Cortex of kidney (tissue), 1 donor: ENCODE data around the gene SIK2.

Source experiments
- DNase-seq: peaks from one replicate; lab custom pipeline; 2025; lab: John Stamatoyannopoulos, UW

SIK2 gene

DNA sequence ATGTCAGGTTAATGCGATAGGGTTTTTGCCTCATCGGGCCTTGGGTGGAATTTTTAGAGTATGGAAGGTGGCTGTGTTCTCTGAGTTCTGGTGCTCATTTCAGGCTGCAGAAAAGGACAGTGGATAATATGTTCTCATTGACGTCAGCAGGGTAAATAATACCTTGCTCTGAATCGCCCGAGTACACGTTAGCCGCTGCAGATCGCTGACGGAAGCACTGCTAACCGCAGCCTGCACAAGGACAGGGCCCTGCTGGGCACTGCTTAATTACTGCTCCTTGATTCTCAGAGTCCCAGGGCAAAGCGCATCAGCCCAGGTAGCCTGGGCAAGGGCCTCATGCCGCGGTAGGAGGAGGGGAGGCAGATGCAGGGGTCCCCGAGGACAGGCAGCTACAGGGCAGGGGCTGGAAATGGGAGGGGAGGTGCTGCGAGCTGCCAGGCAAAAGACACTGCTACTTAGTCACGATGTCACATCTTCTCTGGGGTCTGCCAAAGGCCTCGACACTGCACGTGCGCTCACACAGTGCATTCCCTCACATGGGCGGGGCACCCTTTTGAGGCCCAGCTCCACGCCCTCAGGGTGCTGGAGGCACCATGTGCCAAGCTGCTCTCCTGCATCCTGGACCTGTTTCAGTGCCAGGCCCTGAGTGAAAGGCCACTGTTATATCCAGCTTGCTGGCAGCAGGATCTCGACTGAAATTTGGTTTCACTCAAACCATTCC lies 128.8 kb downstream of the SIK2 start:
- no peak for DNase-seq

DNA sequence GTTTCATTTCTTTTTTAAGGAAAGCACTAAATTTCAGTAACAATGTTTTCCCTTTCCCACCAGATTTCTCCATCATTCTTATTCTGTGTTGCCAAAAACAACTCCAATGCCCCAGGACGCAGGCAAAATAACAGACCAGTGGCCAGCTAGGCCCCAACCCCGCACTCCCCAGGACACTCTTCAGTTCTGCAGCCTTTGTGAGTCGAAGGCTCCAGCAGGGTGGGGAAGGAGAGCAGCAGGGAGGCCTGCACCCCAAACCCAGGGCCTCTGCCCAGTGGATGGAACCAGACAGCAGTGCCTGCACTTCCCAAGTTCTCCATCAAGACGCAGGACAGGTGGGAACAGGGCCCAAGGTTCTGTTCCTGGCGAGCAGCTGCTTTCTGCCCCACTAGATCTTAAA lies 129.6 kb downstream of the SIK2 start:
- DNase-seq = no peak

GRCh38 chr11:111733016-111733415 lies 130.8 kb downstream of the SIK2 start:
- DNase-seq = no peak

- no peak for DNase-seq
Observed at GRCh38 chr11:111733611-111734088, 131.4 kb downstream of the SIK2 start.

- DNase-seq = no peak
Observed at GRCh38 chr11:111734101-111734953, 132.1 kb downstream of the SIK2 start.

GRCh38 chr11:111734954-111735261 lies 132.7 kb downstream of the SIK2 start:
- no peak for DNase-seq

DNA sequence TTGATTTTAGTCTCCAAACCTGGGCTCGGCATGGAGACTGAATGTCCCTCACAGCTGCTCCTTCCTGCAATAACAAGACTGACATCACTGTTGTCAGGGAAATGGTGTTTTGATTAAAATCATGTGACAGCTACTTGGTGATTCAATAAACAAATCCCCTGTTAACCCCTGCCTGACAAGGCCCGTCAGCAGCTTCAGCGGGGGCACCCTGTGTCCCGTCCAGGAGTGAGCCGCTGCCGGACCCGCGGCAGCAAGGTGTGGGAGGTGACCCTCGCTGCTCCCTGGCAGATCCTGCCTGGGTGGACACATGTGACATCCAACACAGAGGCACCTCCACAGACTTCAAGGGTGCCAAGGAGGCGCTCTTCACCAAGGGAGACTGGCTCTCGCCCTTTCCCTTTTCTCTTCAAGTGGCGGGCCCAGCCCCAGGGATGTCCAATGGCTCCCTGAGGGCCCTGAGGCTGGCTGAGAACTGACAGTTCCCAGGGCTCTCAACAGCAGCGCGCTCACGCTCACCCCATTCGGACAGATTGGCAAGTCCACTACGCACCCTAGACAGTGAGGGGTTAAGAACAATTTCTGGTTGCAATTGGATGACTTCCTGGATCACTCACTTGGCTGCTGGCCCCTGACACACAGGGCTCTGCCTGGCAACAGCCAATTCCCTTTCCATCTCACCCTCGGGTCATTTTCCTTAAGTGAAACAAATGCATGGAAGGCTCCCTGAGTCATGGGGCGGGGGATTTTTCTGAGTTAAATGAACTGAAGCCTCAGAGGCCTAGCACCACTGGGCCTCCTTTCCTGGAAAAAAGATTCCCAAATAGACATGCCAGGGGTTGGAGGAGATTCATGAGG lies 133.2 kb downstream of the SIK2 start:
- DNase-seq = no peak

GRCh38 chr11:111736181-111736590 lies 133.9 kb downstream of the SIK2 start:
- DNase-seq = no peak

DNA sequence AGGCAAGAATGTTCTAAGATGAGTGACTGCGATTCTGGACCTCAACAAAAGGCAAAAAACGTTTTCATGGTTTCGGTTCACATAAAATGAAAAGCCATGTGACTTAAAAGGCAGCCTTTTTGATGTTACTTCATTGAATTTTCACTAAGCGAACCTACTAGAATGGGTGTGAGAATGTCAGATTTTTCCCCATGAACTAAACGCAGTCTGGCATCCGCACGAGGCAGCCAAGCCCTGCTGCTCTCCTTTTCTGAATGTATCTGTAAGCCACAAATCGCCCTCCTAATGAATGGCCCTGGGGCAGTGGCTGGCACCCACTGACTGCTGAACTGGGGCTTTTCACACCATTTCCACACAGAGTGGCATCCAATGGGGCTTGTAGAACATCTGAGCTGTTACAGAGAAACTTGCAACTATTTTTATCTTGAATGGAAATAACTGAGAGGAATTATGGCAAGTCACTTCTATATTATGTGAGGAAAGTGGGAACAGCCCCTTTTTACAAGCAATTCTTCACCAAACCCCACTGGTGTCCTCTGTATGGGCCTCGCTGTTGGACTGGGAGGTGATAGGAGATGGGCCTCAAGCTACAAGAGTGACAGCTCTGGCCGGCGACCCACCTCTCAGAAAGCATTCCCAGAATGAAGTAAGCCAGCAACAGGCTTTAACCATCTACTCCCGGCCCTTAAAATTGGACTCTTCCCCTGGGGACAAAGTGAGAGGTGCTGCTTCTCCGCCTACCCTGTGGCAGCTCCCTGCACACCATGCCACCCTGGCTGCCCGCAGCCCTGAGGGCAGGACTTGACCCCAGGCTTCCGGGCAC lies 134.6 kb downstream of the SIK2 start:
- no peak for DNase-seq

DNA sequence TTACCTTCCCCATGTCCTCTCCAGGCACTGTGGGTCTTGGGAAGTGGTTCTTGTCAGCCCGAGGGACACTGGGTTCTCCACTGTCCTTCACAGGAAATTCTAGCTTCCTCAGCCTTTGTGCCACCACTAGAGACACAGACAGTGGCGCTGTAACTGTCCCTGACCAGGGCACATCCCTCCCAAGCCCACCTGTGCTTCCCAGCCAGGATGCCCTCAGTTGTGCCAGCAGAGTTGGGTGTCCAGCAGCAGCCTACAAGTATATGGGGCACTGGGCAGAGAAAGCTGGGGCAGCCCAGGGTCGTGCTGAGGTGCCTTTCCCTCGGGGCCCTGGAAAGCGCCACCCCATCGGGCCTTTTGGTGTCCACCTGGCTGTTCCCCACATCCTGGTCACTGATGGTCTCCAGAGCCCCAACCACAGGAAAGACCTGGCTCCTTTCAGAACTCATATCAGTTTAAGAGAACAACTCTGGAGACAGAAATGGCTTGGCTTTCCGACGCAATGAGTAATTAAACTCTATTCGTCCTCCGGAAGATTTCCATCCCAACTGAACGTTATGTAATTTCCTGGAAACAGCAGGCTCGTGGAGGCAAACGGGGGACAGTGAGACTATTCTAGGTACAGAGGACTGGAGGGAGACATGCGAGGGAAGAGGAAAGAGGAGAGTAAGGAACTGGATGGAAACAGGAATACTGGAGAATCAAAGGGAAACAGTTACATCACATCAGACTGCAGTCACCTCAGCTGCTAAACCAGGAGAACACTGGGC lies 135.4 kb downstream of the SIK2 start:
- DNase-seq = no peak

DNA sequence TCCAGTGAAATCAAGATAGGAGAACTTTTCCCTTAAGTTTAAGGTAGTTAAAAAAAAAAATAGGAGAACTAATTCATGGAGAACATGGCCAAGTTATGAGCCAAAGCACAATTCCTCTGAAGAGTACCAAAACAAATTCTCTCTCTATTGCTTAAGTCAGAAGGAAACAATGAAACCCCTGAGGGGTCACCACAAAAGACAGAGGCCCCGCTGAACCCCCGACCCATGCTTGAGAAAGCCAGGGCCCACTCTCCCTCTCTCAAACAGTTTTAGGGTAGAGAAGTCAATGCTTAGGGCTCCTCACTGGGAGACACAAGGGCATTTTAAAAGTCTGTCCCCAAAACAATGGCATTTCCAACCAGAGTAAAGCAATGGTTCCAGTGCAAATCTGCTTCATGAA lies 137.1 kb downstream of the SIK2 start:
- DNase-seq = no peak

- DNase-seq = no peak
Observed at GRCh38 chr11:111741751-111742150, 139.5 kb downstream of the SIK2 start.

DNA sequence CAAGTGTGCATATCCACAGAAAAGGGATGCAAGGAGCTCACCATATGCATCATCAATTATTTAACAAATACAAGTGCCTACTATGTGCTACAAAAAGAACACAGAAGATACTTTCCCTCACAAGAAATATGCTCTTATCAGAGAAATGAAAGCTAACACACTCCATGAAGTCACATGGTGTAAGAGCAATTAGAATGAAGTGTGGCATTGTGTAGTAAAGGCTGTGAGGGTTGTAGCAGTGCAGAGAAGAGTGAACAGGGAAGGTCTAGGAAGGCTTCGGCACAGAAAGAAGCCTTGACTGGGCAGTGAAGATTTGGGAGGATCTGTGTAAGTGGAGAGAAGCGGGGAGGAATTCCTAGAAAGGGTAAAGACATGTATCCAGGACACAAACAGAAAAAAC lies 141.5 kb downstream of the SIK2 start:
- no peak for DNase-seq

DNA sequence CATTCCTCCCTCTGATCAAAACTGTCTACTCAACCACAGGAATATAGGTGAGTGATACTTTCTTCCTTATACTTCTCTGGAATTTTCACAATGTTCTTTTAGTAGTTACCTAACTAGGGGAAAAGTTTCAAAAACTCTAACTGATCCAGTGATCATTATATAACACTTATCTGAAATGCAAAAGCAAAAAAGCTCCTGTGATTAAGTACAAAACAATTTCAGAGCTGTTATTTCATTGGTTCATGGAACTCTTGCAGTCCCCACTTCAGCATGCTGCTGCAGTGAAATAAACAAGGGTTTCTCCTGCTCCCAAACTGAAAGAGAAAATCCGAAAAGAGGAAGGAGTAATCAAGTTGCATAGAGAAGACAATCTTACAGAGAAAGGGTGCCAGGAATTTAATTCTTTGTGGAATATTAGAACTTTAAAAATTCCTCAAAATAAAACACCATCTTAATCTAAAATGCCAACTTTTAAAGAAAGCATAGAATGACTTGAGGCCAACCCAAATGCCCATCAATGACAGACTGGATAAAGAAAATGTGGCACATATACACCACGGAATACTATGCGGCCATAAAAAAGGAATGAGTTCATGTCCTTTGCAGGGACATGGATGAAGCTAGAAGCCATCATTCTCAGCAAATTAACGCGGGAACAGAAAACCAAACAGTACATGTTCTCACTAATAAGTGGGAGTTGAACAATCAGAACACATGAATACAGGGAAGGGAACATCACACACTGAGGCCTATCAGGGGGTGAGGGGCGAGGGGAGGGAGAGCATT lies 143.7 kb downstream of the SIK2 start:
- DNase-seq = no peak

- no peak for DNase-seq
Observed at GRCh38 chr11:111748035-111748804, 146.0 kb downstream of the SIK2 start.

GRCh38 chr11:111749646-111750045 lies 147.4 kb downstream of the SIK2 start:
- DNase-seq = no peak

GRCh38 chr11:111756097-111756496 lies 153.8 kb downstream of the SIK2 start:
- no peak for DNase-seq

GRCh38 chr11:111759376-111759775 lies 157.1 kb downstream of the SIK2 start:
- DNase-seq = no peak

GRCh38 chr11:111759778-111760407 lies 157.6 kb downstream of the SIK2 start:
- no peak for DNase-seq
